ENCODE measurements around the gene STAM2.
"Not testable (repeated sequence)": the region's sequence is repeated elsewhere in the genome, so short reads cannot be mapped to it uniquely, and the experiment has no call there.

Gene STAM2

GRCh38 chr2:152093464-152093863 lies 82.1 kb downstream of the STAM2 start:
- ATAC-seq (replicated peaks): no peak
- H3K4me1 Mint-ChIP-seq (ENCODE audit: low read depth in 2 of 2): peaks cover 8% of the 10 kb centered on the region in 2 donors
- H3K27ac Mint-ChIP-seq: no peak overlapping the region

GRCh38 chr2:152092095-152092494 lies 83.5 kb downstream of the STAM2 start:
- peaks cover 17 to 20% of the 10 kb centered on the region in 2 donors for H3K27me3 Mint-ChIP-seq
- no peak for DNase-seq
- no peak overlapping the region for H3K27ac Mint-ChIP-seq
- H3K4me1 Mint-ChIP-seq (ENCODE audit: low read depth in 2 of 2): no peaks in the 10 kb centered on the region
- H3K36me3 Mint-ChIP-seq (ENCODE audit: insufficient read depth): no peaks in the 10 kb centered on the region
- ATAC-seq (replicated peaks): no peak
- H3K4me3 Mint-ChIP-seq: no peak overlapping the region
- no peaks in the 10 kb centered on the region for H3K9me3 Mint-ChIP-seq

More at GRCh38 chr2:152093464-152093863, 82.1 kb downstream of the STAM2 start:
- DNase-seq: no peak
- Mint-ChIP-seq H3K4me3 (no peak overlapping the region), H3K9me3 (no peaks in the 10 kb centered on the region), H3K27me3 (peaks cover 27 to 33% of the 10 kb centered on the region in 2 donors), H3K36me3 (ENCODE audit: insufficient read depth) (peaks cover 2% of the 10 kb centered on the region)

DNA sequence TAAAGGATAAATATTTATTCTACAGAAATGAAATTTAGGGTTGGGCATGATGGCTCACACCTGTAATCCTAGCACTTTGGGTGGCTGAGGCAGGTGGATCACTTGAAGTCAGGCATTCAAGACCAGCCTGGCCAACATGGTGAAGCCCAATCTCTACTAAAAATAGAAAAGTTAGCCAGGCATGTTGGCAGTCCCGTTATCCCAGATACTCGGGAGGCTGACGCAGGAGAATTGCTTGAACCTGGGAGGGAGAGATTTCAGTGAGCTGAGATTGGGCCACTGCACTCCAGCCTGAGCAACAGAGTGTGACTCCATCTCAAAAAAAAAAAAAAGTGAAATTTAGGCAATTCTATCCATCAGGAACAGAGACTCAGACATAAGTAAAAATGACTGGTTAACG lies 84.8 kb downstream of the STAM2 start:
- H3K9me3 Mint-ChIP-seq; H3K4me3 Mint-ChIP-seq; H3K27ac Mint-ChIP-seq; H3K4me1 Mint-ChIP-seq (ENCODE audit: low read depth in 2 of 2); H3K36me3 Mint-ChIP-seq (ENCODE audit: insufficient read depth); ATAC-seq (replicated peaks); DNase-seq: not testable (repeated sequence)
- H3K27me3 Mint-ChIP-seq: peaks cover 14 to 18% of the 10 kb centered on the region in 2 donors

- Mint-ChIP-seq H3K27me3 (peaks cover 6 to 17% of the 10 kb centered on the region in 2 donors), H3K27ac (no peak overlapping the region), H3K9me3 (no peaks in the 10 kb centered on the region), H3K36me3 (ENCODE audit: insufficient read depth) (no peaks in the 10 kb centered on the region), H3K4me3 (no peak overlapping the region), H3K4me1 (ENCODE audit: low read depth in 2 of 2) (no peaks in the 10 kb centered on the region)
- ATAC-seq (replicated peaks) (no peak), DNase-seq (no peak)
Observed at GRCh38 chr2:152089238-152089637, 86.3 kb downstream of the STAM2 start.

DNA sequence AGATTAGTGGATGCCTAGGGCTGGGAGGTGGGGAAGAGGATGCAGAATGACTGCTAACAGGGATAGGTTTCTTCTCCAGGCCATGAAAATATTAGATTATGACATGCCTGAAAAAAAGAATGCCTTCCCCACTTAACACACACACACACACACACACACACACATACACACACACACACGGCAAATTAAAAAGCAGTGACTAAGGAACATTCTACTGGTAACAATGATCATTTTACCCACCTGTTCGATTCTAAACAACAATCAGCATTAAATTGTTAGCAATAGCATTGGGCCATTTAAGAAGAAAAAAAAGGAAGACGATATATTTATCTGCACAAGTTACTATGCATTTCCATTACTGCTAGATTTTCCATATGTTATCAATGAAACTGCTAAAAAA lies 87.6 kb downstream of the STAM2 start:
- Mint-ChIP-seq H3K4me3 (no peak overlapping the region), H3K36me3 (ENCODE audit: insufficient read depth) (no peaks in the 10 kb centered on the region), H3K9me3 (no peaks in the 10 kb centered on the region), H3K27me3 (peaks cover 0 to 9% of the 10 kb centered on the region in 2 donors), H3K4me1 (ENCODE audit: low read depth in 2 of 2) (no peaks in the 10 kb centered on the region), H3K27ac (no peak overlapping the region)
- DNase-seq: no peak
- ATAC-seq (replicated peaks): no peak

DNA sequence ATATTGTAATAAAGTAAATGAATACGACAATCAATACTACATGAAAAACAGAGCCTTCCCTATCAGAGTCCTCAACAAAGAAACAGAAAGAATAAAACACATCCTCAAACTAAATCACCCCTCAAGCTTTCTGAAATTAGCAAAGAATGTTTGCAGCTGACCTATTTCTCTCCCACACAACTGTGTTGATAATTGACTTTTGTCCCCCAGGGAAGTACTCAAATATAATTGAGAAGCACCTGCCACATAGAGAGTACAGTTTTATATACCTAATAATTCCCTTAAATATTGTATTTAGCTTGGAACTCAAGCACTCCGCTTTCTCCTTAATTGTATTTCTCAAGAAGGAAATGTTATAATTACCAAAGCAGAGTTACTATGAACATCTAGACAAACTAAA lies 89.3 kb downstream of the STAM2 start:
- ATAC-seq (replicated peaks): no peak
- no peaks in the 10 kb centered on the region for H3K9me3 Mint-ChIP-seq
- no peak overlapping the region for H3K27ac Mint-ChIP-seq
- H3K27me3 Mint-ChIP-seq: peaks cover 0 to 9% of the 10 kb centered on the region in 2 donors
- no peaks in the 10 kb centered on the region for H3K4me1 Mint-ChIP-seq (ENCODE audit: low read depth in 2 of 2)
- no peaks in the 10 kb centered on the region for H3K36me3 Mint-ChIP-seq (ENCODE audit: insufficient read depth)
- no peak for DNase-seq
- H3K4me3 Mint-ChIP-seq: no peak overlapping the region

GRCh38 chr2:152084076-152084475 lies 91.5 kb downstream of the STAM2 start:
- no peaks in the 10 kb centered on the region for H3K9me3 Mint-ChIP-seq
- no peak overlapping the region for H3K27ac Mint-ChIP-seq
- no peaks in the 10 kb centered on the region for H3K4me1 Mint-ChIP-seq (ENCODE audit: low read depth in 2 of 2)
- H3K4me3 Mint-ChIP-seq: no peak overlapping the region
- H3K27me3 Mint-ChIP-seq: peaks cover 0 to 3% of the 10 kb centered on the region in 2 donors
- no peak for DNase-seq
- ATAC-seq (replicated peaks): no peak
- no peaks in the 10 kb centered on the region for H3K36me3 Mint-ChIP-seq (ENCODE audit: insufficient read depth)

DNA sequence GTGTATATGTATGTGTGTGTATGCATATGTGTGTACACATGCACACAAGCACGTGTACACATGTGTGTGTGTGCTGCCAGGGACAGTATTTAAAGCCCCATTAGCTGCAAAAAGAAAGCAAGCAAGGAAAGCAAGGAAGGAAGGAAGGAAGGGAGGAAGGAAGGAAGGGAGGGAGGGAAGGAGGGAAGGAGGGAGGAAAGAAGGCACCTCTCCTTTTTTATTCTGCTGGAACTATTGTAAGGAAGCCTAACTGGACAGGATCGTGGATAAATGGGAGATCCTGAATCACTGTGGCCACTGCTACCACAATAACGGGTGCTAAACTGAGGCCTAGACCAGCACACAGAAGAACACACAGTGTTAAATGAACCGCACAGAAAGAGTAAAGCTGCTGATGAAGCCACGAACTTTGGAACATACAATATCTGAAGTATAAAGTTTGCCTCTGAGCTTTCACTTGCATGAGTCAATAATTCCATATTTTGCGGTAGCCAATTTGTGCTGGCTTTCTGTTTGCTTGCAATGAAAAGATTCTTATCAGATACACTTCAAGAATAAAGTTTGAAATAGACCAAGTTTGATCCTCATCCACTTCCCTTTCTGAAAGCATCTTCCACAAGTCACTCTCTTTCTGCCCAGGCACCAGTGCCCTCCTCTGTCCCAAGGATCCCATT lies 92.2 kb downstream of the STAM2 start:
- no peak overlapping the region for H3K27ac Mint-ChIP-seq
- no peaks in the 10 kb centered on the region for H3K36me3 Mint-ChIP-seq (ENCODE audit: insufficient read depth)
- H3K4me1 Mint-ChIP-seq (ENCODE audit: low read depth in 2 of 2): no peaks in the 10 kb centered on the region
- H3K9me3 Mint-ChIP-seq: no peaks in the 10 kb centered on the region
- no peaks in the 10 kb centered on the region for H3K27me3 Mint-ChIP-seq
- no peak overlapping the region for H3K4me3 Mint-ChIP-seq
- DNase-seq (no peak), ATAC-seq (replicated peaks) (no peak)

GRCh38 chr2:152078662-152079061 lies 96.9 kb downstream of the STAM2 start:
- DNase-seq (no peak), ATAC-seq (replicated peaks) (no peak)
- Mint-ChIP-seq H3K4me1 (ENCODE audit: low read depth in 2 of 2) (no peaks in the 10 kb centered on the region), H3K9me3 (no peaks in the 10 kb centered on the region), H3K27ac (no peak overlapping the region), H3K36me3 (ENCODE audit: insufficient read depth) (no peaks in the 10 kb centered on the region), H3K4me3 (no peak overlapping the region), H3K27me3 (peaks cover 0 to 5% of the 10 kb centered on the region in 2 donors)

GRCh38 chr2:152078023-152078422 lies 97.5 kb downstream of the STAM2 start:
- no peak for DNase-seq
- Mint-ChIP-seq H3K4me1 (ENCODE audit: low read depth in 2 of 2) (no peaks in the 10 kb centered on the region), H3K27me3 (peaks cover 0 to 5% of the 10 kb centered on the region in 2 donors), H3K4me3 (no peak overlapping the region), H3K9me3 (no peaks in the 10 kb centered on the region), H3K27ac (no peak overlapping the region), H3K36me3 (ENCODE audit: insufficient read depth) (no peaks in the 10 kb centered on the region)
- ATAC-seq (replicated peaks): no peak

DNA sequence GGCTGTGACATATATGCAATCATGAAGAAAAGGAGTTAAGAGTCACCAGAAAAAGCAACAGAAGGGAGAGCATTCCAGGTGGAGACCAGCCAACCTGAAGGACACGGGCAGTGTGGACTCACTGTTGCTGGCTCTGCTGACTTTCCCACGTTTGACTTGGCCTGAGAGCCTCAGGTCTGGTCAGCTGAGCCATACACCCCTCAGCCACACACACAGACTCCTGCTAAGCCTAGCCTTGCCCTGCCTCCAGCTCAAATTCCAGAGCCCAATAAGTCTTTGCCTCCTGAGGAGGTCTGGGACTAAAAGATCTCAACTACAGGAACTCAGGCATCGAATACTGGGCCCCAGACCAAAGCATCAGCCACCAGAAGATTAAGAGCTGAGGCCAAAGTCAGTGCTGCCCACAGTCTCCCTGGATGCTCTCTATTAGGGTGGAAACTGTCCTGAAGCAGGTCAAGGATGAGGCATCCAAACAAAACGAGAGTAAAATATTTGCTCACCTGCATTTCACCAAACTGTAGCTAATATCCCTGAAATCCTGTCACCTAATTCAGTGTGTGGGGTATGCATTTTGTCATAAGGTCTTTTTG lies 100.0 kb downstream of the STAM2 start:
- no peaks in the 10 kb centered on the region for H3K36me3 Mint-ChIP-seq (ENCODE audit: insufficient read depth)
- ATAC-seq (replicated peaks): no peak
- DNase-seq: no peak
- no peak overlapping the region for H3K4me3 Mint-ChIP-seq
- H3K27ac Mint-ChIP-seq: no peak overlapping the region
- H3K9me3 Mint-ChIP-seq: no peaks in the 10 kb centered on the region
- peaks cover 0 to 5% of the 10 kb centered on the region in 2 donors for H3K27me3 Mint-ChIP-seq
- H3K4me1 Mint-ChIP-seq (ENCODE audit: low read depth in 2 of 2): no peaks in the 10 kb centered on the region

GRCh38 chr2:152072011-152072410 lies 103.6 kb downstream of the STAM2 start:
- Mint-ChIP-seq H3K4me3 (no peak overlapping the region), H3K4me1 (ENCODE audit: low read depth in 2 of 2) (no peaks in the 10 kb centered on the region), H3K27me3 (peaks cover 0 to 9% of the 10 kb centered on the region in 2 donors), H3K27ac (no peak overlapping the region), H3K9me3 (no peaks in the 10 kb centered on the region), H3K36me3 (ENCODE audit: insufficient read depth) (no peaks in the 10 kb centered on the region)
- no peak for DNase-seq
- ATAC-seq (replicated peaks): no peak

DNA sequence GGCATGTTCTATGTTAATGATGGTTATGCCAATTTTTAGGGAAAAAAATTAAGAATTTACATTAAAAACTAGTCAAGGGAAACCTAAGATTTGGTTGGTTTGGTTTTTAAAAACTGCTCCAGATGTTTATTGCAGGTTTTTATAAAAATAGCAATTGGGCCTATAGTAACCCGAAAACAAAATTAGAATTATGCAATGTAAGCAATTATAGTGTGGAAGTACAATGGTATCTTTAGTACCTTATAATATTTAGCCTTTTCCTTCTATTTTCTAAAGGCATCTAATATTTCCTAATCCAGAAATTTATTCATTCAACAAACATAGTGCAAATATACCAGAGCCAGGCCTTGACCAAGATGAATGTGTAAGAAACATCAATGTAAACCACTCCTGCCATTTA lies 104.0 kb downstream of the STAM2 start:
- no peak for ATAC-seq (replicated peaks)
- no peaks in the 10 kb centered on the region for H3K4me1 Mint-ChIP-seq (ENCODE audit: low read depth in 2 of 2)

DNA sequence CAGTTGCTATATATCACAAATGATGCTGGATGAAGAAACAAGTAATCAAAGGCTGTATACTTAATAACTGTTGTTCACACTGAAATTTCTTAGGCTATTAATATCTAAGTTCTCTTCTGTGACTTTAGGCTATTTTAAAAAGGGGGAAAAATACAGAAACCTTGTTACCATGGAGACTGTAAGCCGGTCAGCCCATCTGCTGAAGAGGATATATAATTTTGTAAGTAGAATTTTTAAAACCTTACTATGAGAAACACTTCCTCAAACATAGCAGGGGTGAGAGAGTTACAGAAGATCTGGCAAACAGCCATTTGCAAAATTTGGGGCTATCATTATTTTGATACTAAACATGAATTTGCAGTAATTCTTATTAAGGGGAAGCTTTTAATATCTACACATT lies 104.5 kb downstream of the STAM2 start:
- H3K27me3 Mint-ChIP-seq: peaks cover 0 to 9% of the 10 kb centered on the region in 2 donors
- no peaks in the 10 kb centered on the region for H3K36me3 Mint-ChIP-seq (ENCODE audit: insufficient read depth)
- no peak overlapping the region for H3K4me3 Mint-ChIP-seq
- DNase-seq (no peak), ATAC-seq (replicated peaks) (no peak)
- H3K27ac Mint-ChIP-seq: no peak overlapping the region
- no peaks in the 10 kb centered on the region for H3K4me1 Mint-ChIP-seq (ENCODE audit: low read depth in 2 of 2)
- H3K9me3 Mint-ChIP-seq: no peaks in the 10 kb centered on the region

More for the DNA sequence above, 104.0 kb downstream of the STAM2 start:
- Mint-ChIP-seq H3K4me3 (no peak overlapping the region), H3K36me3 (ENCODE audit: insufficient read depth) (no peaks in the 10 kb centered on the region), H3K27ac (no peak overlapping the region), H3K27me3 (peaks cover 0 to 9% of the 10 kb centered on the region in 2 donors), H3K9me3 (no peaks in the 10 kb centered on the region)
- no peak for DNase-seq

Measured in effector memory CD8-positive, alpha-beta T cell (primary cell).